Mammary epithelial cell (primary cell): Measurements from ENCODE around the gene TMEM240.
"Not testable (repeated sequence)": the region's sequence is repeated elsewhere in the genome, so short reads cannot be mapped to it uniquely, and the experiment has no call there.

Experiments
- EZH2 ChIP-seq: IDR thresholded peaks from 2 replicates; pipeline ENCODE4 v1.6.1; 2012; ENCODE audit warnings: low read length, inconsistent platforms, borderline replicate concordance
- TF ChIP-seq, protein P1 (sequence below), 2 donors: IDR thresholded peaks in 1 of 2; conservative IDR thresholded peaks in 1 of 2; 2 replicates each; pipeline ENCODE4 v1.5.1; 2011 to 2012; ENCODE audit warnings: inconsistent platforms in 2 of 2, low read length in 2 of 2, mild to moderate bottlenecking in 2 of 2, control low read depth in 1 of 2, low read depth in 1 of 2; ENCODE audit not compliant: insufficient read depth in 1 of 2; ENCODE audit errors: extremely low read depth in 1 of 2

DNA sequence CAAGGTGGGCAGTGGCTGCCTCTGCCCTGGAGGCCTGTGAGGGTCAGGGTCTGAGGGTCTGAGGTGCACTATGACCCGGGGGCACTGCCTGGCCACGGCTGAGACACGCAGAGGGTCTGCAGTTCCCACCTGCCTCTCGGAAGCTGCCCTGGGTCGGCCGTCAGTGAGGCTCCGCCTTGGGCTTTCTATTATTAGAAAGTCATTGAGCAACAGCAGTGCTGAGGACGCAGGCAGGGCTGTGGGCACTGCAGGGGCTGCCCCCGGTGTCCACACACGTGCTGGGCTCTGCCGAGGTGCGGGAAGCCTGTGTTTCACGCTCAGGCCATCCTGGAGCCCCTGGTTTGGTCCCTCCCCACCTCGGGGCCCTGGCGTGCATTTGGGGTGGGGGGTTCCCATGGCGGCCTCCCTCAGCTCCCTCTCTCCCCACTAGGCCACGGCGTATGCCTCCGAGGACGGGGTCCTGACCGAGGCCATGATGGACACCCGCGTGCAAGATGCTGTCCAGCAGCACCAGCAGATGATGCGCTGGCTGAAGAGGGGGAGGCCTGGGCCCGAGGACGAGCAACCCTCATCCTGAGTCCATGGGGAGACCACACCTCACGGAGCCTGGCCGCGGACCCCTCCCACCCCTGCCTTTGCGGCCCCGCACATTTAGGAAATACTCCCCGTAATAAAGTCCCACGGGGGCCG lies 31.5 kb downstream of the TMEM240 start:
- TF ChIP-seq, protein P1, sequence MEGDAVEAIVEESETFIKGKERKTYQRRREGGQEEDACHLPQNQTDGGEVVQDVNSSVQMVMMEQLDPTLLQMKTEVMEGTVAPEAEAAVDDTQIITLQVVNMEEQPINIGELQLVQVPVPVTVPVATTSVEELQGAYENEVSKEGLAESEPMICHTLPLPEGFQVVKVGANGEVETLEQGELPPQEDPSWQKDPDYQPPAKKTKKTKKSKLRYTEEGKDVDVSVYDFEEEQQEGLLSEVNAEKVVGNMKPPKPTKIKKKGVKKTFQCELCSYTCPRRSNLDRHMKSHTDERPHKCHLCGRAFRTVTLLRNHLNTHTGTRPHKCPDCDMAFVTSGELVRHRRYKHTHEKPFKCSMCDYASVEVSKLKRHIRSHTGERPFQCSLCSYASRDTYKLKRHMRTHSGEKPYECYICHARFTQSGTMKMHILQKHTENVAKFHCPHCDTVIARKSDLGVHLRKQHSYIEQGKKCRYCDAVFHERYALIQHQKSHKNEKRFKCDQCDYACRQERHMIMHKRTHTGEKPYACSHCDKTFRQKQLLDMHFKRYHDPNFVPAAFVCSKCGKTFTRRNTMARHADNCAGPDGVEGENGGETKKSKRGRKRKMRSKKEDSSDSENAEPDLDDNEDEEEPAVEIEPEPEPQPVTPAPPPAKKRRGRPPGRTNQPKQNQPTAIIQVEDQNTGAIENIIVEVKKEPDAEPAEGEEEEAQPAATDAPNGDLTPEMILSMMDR (conservative IDR thresholded peaks at IDR 0.05 in 1 of 2, IDR thresholded peaks at IDR 0.05 in 1 of 2; ENCODE audit: extremely low read depth in 1 of 2, insufficient read depth in 1 of 2, low read depth in 1 of 2, low read length in 2 of 2): not testable (repeated sequence)
- TF ChIP-seq EZH2: not testable (repeated sequence)
